Measurements from ENCODE around the gene FOXK2. TPM values are rescaled to one million over a fixed set of nuclear protein-coding genes. Genes with fewer than 3 reads are reported as not detected.

Gene FOXK2
- total and polyA plus RNA-seq, 2 of the 8 experiments (the other 6 are each of a cell fraction or from before 2014, with no cell fraction given) = 34.7 to 64.9 TPM

DNA sequence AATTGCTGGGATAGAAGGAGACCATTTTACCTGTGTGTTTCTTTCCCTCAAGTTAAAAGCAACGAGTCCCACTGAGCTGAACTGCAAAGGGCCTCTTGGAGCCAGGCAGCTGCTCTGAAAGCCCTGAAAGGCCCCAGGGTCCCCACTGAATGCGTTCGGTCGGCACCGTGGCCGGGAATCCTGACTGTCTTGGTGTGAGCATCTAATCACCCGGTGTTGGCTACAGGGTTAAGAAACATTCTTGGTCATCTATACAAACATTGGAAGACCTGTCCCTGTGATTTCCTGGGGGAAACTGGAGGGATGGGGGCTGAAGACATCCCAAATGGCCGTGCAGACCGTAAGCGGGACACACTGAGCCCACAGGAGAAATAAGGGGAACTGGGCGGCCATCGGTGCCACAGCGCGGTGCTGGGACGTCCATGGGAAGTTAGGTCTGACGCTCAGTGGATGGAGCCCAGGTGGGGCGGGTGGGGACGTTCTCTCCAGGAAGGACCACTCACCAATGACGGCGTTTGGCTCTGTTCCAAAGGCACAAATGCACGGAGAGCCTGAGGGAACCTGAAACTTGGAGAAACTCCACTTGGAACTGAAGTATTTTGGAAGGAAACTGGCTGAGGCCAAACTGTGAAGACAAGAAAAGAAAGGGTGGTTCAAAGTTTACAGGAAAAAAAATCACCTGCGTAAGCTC lies 96.6 kb downstream of the FOXK2 start (continued):
- TF ChIP-seq YY1 (IDR thresholded peaks at IDR 0.05; ENCODE audit: low read depth, low read length) = no peak
